OCI-M2 (cell line): ENCODE measurements around the gene LITAF.
"Not testable (repeated sequence)": the region's sequence is repeated elsewhere in the genome, so short reads cannot be mapped to it uniquely, and the experiment has no call there.

Experiments used
- DNase-seq: peaks from one replicate; lab custom pipeline; 2025; ENCODE audit not compliant: unreplicated experiment; lab: John Stamatoyannopoulos, UW

Gene LITAF

DNA sequence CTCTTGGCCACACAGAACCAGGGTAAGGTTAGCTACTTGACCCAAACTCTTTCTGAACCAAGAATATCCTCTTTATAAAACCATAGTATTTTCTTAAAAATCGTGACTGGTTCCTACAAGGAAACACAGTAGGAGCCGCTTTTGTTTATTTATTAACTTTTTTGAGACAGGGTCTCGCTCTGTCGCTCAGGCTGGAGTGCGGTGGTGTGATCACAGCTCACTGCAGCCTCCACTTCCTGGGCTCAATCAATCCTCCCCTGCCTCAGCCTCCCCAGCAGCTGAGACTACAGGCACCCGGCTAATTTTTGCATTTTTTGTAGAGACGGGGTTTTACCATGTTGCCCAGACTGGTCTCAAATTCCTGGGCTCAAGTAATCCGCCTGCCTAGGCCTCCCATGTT, 14.7 kb upstream of the LITAF start:
- no peak for DNase-seq

DNA sequence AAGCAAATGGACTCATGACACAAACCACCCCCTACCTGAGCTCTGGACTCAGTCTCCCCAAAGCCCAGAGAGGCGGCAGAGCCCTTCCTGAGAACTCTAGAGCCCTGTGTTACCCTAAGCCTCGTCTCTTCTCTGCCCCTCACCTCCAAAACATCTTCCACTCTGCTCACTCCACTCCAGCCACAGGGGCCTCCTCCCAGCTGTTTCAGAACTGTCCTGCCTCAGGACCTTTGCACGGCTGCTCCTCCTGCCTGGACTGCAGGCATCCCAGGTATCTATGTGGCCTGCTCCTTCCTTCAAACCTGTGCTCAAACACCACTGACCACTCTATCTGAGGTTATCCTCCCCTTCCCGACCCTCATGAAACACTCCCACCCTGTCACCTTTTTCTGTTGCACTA, 12.9 kb upstream of the LITAF start:
- no peak for DNase-seq

DNA sequence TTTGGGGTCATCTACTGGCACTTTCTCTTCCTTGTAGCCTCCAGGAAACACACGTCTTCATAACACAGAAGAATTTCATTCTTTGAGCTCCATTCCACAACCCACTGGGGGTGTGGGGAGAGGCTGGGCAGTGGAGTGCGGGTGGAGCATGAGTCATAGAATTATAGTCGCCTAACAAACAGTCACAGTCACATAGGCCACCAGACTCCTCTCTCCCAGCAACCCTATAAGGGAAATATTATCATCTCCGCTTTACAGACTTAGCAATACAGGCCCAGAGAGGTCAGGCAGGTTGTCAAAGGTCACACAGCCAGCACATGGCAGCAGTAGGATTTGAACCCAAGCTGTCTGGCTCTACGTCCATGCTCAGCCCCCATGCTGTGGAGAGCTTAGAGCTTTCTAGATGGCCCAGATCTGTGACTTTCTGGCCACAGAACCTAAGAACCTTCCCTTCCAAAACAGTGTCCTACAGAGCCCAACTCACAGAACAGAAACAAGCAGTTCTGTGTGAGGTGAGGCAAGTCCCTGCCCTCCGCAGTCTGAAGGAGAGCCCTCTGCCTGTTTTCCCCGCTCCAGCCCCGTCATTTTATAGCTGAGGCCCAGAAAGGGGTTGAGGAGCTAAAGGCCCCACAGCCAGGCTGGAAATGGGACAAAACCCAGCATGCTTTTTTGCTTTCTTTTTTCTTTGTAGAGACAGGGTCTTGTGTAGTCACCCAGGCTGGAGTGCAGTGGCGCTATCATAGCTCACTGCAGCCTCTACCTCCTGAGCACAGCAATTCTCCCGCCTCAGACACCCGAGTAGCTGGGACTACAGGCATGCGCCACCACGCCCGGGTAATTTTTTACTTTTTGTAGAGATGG, 10.7 kb upstream of the LITAF start:
- DNase-seq, result no peak

DNA sequence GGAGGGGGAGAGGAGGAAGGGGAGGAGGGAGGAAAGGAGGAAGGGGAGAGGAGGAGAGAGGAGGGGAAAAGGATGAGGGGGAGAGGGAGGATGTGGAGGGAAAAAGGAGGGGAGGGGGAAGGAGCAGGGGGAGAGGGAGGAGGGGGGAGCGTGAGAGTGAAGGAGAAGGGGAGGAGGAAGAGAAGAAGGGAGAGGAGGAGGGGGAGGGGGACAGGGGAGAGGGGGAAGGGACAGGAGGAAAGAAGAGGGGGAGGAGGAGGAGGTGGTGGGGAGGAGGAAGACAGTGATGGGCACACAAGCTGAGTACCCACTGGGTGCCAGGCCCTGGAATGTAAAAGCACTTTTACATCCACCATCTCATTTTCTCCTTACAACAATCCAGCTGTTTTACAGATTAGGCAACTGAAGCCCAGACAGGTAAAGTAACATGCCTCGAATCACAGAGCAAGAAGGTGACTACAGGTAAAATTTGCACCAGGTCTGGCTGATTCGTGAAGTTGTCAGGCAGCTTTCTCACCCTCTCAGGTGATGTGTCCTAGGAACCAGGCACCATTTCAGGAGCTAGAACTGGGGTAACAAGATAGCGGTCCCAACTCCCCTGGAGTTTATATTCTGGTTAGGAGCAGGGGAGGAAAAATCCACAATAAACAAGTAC, 10.0 kb upstream of the LITAF start:
- no peak for DNase-seq

DNA sequence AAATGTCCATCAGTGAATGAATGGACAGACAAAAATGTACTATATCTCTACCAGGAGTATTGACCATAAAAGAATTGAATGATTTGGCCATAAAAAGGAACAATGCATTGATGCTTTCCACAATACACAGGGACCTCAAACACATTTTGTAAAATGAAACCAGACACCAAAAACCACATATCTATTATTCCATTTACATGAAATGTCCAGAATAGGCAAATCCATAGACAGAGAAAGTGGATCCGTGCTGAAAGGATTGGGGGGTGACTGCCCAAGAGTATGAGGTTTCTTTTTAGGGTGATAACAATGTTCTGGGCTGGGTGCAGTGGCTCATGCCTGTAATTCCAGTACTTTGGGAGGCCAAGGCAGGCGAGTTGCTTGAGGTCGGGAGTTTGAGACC, 6.9 kb upstream of the LITAF start:
- no peak for DNase-seq

DNA sequence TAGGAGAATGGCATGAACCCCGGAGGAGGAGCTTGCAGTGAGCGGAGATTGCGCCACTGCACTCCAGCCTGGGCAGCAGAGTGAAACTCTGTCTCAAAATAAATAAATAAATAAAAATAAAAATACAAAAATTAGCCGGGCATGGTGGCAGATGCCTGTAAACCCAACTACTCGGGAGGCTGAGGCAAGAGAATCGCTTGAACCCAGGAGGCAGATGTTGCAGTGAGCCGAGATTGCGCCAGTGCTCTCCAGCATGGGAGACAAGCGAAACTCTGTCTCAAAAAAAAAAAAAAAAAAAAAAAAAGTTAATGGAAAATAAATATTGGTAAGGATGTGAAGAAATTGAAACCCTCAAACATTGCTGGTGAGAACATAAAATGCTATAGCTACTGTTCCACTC, 6.4 kb upstream of the LITAF start:
- not testable (repeated sequence) for DNase-seq

DNA sequence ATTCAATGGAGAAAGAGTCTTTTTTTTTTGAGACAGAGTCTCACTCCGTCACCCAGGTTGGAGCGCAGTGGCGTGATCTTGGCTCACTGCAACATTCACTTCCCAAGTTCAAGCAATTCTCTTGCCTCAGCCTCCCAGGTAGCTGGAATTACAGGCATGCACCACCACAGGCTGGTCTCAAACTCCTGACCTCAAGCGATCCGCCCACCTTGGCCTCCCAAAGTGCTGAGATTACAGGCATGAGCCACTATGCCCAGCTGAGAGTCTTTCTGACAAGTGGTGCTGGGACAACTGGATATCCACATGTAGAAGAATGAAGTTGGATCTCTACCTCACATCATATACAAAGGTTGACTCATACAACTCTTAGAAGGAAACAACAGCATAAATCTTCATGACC, 4.9 kb upstream of the LITAF start:
- not testable (repeated sequence) for DNase-seq

DNA sequence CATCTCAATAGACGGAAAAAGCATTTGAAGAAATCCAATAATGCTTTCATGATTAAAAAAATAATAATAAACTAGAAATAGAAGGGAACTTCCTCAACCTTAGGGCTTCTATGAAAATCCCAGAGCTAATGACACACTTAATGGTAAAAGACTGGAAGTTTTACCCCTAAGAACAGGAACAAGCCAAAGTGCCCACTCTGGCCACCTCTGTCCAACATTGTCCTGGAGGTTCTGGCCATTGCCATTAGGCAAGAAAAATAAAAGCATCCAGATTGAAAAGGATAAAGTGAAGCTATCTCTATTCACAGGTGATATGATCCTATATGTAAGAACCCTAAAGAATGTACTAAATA, 2.5 kb upstream of the LITAF start:
- no peak for DNase-seq

DNA sequence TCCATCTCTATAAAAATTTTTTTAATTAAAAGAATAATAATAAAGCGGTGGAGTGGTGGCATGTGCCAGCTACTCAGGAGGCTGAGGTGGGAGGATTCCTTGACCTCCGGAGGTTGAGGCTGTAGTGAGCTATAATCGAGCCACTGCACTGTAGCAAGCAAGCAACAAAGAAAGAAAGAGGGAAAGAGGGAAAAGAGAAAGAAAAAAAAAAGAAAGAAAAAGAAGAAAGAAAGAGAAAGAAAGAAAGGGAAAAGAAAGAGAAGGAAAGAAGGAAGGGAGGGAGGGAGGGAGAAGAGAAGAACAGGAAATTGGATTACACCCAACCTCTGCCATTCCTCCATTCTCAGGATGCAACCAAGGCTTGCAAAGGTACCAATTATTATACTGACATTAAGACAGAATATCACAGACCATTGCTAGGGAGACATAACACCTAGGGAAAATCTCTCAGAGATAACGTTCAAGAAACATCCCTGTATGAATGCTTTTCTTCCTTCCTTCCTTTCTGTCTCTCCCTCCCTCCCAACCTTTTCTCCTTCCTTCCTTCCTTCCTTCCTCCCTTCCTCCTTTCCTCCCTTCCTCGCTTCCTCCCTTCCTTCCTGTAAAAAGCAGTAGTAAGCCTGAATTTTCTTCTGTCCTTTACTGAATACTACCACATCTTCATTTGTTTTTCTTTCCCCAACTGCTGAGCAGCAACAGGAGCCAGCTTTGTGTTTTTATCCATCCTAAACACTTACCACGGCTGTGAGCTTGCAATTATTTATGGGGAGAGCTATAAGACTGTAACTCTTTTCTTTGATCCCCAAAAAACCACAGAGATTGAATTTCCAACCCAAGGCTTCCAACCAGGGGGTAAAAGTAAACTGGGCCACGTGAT, 1.8 kb upstream of the LITAF start:
- DNase-seq, result no peak

DNA sequence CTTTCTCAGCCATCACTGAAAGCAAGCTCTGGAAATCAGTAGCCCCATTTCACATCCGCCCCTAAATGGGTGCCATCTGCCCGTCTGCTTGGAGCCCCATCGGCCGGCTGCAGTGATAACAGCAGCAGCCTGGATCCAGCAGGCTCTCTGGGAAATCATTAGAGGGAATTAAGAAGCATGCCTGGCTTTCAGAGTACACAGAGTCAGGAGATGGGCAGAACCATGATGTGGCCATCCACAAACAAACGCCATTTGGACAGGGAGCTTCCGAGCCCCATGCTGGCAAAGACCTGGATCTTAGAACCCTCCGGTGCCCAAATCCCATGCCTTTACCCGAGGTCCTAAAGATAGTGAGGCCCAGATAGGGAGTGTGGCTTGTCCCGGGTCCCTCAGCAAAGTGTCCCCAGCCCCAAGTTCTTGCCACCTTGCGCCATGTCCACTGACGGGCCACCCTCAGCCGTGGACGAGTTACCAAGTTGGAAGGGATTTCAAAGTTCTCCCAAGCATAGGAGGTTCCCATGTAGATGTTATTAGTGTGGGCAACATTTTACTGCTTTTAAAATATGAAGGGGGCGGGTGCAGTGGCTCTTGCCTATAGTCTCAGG, 1.0 kb upstream of the LITAF start:
- DNase-seq, result no peak

DNA sequence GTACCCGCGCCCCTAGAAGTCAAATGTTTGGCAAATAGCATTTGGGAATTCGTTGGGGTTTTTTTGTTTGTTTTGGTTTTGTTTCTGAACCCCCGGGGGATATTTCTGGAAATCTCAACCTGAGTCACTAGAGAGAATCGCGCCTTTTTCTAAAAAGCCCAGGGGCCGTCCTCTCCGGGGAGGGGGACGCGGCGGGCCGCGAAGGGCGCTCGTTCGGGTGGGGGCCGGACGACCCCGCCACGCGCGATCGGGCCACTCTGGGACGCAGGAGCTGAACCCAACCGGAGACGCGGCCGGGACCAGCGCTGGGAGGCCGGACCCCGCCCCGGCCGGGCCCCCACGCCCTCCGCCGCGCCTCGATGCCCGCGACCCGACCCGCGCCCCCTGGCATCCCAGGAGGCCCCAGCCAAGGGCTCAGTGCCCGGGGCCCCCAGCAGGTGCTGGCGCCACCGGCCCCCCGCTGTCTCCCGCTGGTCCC, 302 bp downstream of the LITAF start:
- DNase-seq, result no peak

DNA sequence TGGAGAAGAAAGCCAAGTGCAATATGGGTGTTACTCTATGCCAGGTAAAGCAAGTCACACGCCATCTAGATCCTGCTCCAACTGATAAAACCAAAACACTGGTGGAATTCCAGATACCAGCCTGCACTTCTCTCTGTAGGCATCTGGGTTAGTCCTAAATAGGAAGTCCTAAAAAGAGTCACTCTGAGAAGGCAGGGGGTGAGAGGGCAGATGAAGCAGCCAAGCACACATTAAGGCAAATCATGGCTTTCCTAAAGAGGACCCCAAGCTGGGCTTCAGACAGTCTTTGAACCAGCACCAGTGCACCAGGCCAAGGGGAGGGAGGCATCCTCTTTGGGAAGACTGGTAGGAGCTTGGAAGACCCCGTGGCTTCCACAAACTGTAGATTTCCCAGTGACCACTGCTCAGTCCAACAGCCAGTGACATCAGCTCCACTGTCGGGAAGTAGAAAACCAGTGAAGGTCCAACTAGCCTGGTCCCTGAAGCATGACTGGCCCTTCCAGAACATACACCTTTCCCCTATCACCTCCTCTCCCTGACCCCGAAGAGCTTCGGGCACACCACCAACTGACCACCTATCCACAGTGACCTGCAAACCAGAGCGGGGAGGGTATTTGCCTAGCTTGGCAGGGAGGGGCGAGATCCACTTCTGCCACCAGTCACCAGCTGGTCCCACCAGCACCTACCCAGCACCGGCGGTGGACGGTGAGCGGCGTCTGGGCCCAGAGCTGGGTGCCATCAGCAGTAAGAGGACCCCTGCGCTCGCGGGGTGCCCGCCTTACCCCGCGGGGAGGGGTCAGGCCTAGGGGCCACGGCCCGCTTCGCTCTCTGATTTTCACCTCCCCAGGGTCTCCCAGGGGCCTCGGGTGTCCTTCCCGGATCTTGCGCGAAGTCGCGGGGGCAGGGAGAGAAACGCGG, 1.0 kb downstream of the LITAF start:
- DNase-seq, result no peak

DNA sequence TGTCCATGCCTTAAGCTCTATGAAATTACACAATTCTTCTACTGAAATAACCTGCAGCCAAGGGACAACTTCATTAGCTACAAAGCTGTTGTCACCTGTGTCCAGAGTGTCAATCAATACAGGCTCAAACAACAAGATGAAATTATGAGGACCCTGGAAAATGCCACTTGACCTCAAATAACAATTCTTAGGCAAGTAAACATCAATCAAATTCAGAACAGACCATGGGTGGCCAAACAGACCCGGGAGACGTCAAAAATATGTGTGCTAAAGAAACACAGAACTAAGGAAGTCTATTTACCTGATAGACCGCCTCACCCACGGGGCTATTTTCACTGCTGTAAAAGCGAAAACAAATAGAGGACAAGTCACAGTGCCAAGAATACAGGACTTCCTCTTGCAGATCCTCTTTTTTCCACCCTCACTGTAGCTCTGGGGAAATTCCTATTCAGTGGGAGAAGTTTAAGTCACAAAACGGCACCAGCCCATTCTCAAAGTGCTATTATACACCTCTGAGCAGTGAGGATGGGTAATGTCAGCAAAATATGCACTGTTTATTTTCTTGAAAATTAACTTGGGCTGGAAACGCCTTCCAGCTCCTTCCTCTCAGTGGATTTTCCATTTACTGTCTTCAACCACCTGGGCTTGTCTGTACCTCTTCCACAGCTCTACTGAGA, 2.7 kb downstream of the LITAF start:
- DNase-seq, result no peak

DNA sequence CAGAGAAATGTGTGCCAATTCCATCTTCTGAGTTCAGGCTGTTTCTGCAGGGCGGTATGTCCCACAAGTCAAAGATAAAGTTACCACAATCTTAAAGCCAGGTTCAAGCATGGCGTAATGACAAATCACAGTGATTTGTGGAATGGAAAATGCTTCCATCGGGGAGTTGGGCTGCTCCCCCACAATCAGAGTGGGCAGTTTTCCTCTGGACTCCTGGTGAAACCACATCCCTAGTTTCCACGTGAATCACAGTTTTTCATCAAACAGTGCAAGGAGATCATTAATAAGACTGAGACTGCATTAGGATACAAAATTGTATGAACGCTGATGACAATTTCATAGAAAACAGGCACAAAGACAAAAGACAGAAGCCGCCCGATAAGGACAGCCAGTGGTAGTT, 3.6 kb downstream of the LITAF start:
- no peak for DNase-seq

DNA sequence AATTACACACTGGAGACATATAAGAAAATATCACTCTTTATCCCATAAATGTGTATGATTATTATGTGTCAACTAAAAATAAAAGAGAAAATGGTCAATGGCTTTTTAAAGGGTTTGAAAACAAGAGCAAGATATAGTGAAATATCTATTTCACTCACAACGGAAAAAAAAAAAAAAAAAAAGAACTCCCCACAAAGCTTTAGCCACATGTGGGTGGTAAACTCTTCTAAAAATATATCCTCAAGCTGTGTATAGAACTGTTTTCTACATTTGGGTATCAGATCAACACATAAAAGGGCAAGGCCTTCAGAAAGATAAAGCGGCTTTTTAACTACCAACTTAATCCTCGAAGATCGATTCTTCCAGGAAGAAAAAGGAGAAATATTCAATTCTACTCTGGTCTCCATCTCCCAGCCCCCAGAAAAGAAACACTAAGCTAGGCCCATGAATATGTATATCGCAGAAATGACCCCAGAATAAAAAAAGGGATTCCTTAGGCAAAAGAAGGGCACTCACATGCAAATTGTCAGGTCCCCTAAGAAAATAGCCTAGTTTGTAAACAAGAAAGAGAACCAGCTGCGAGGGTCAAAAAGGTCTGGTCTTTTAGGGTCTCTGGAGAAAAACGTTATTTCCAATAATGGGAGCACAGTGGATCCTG, 4.4 kb downstream of the LITAF start:
- DNase-seq, result no peak

DNA sequence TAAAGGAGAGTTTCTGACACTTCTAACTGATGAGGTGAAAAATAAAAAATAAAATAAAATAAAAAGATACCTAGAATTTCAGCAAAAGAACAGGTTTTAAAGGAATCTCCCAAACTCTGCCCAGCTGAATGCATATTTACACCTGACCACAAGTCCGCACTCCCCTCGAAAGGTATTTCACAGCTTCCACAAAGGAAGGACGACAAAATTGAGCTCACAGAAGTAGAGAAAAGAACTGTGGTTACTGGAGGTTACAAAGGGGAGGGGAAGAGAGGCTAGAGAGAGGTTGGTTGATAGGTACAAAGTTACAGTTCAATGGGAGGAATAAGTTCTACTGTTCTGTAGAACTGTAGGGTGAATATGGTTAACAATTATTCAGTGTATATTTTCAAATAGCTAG, 5.0 kb downstream of the LITAF start:
- DNase-seq, result no peak

DNA sequence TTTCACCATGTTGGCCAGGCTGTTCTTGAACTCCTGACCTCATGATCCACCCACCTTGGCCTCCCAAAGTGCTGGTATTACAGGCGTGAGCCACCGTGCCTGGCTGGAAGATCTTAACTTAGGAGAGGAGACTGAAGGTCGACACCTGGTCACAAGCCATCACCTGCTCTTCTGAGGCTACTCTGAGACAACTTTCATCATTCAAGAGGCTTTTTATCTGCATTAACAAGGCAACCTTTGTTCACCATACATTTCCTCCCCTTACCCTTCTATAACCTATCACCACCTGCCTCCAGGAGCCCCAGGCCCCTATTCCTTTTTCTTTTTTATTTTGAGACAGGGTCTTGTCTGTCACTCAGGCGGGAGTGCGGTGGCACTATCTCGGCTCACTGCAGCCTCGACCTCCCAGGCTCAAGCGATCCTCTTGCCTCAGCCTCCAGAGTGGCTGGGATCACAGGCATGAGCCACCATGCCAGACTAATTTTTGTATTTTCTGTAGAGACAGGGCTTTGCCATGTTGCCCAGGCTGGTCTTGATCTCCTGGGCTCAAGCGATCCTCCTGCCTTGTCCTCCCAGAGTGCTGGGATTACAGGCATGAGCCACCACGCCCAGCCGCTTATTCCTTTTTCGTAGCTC, 6.2 kb downstream of the LITAF start:
- DNase-seq, result no peak

DNA sequence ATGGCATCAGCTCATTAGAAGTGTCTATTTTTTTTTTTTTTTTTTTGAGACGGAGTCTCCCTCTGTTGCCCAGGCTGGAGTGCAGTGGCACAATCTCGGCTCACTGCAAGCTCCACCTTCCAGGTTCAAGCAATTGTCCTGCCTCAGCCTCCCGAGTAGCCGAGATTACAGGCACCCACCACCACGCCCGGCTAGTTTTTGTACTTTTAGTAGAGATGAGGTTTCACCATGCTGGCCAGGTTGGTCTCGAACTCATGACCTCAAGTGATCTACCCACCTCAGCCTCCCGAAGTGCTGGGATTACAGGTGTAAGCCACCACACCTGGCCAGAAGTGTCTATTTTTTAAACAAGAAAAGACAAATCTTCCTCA, 9.4 kb downstream of the LITAF start:
- not testable (repeated sequence) for DNase-seq
